ENCODE data around the gene CLK4.

CLK4 gene

GRCh38 chr5:178625679-178626483 is 969 bp downstream of the CLK4 start:
- no peak for TF ChIP-seq CTCF (IDR thresholded peaks at IDR 0.05; ENCODE audit: low read depth, low read length, missing control alignments)
- H3K4me3 ChIP-seq (ENCODE audit: low read depth, low read length), result peak overlapping the region; percentile 90
- DNase-seq (ENCODE audit: low read depth), result peak; percentile 3

GRCh38 chr5:178624631-178625546 is 2.0 kb downstream of the CLK4 start:
- peak overlapping the region; percentile 90 for H3K4me3 ChIP-seq (ENCODE audit: low read depth, low read length)
- DNase-seq (ENCODE audit: low read depth), result no peak
- TF ChIP-seq CTCF (IDR thresholded peaks at IDR 0.05; ENCODE audit: low read depth, low read length, missing control alignments), result no peak

GRCh38 chr5:178622679-178623247 is 4.1 kb downstream of the CLK4 start:
- no peak for TF ChIP-seq CTCF (IDR thresholded peaks at IDR 0.05; ENCODE audit: low read depth, low read length, missing control alignments)
- H3K4me3 ChIP-seq (ENCODE audit: low read depth, low read length), result no peak overlapping the region
- no peak for DNase-seq (ENCODE audit: low read depth)

- TF ChIP-seq CTCF (IDR thresholded peaks at IDR 0.05; ENCODE audit: low read depth, low read length, missing control alignments), result no peak
- DNase-seq (ENCODE audit: low read depth), result no peak
- no peak overlapping the region for H3K4me3 ChIP-seq (ENCODE audit: low read depth, low read length)
Measured at GRCh38 chr5:178619390-178619789, 7.5 kb downstream of the CLK4 start.

DNA sequence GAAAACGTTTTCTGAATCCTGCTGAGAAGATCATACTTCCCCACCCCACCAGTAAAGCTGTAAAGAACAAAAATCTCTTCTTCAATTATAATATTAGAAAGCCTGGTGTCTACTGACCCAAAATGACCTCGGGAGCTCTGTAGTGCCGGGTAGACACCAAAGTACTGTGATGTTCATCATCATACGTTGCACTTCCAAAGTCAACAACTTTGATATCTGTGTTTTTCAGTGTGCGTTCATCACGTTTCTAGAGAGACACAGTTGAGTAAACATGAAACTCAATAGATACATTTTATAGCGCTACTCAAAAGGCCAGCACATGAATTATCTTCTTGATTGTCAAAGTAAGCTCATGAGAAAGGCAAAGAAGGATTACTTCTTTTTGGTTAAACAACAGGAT is 14.6 kb downstream of the CLK4 start:
- no peak for DNase-seq (ENCODE audit: low read depth)
- no peak for TF ChIP-seq CTCF (IDR thresholded peaks at IDR 0.05; ENCODE audit: low read depth, low read length, missing control alignments)
- H3K4me3 ChIP-seq (ENCODE audit: low read depth, low read length), result no peak overlapping the region

GRCh38 chr5:178606269-178606668 is 20.6 kb downstream of the CLK4 start:
- H3K4me3 ChIP-seq (ENCODE audit: low read depth, low read length), result no peak overlapping the region
- no peak for TF ChIP-seq CTCF (IDR thresholded peaks at IDR 0.05; ENCODE audit: low read depth, low read length, missing control alignments)
- no peak for DNase-seq (ENCODE audit: low read depth)
